AG10803 (cell line): ENCODE measurements around the gene HDGFL2.

Experiments
- DNase-seq: peaks from one replicate; pipeline ENCODE4 v3.0.0; 2010; ENCODE audit warnings: low read depth
- H3K4me3 ChIP-seq: 2 replicates; pipeline ENCODE4 v1.5.1; 2011; ENCODE audit warnings: mild to moderate bottlenecking, low read length, control low read depth
- TF ChIP-seq, protein P1 (sequence below): conservative IDR thresholded peaks from 2 replicates; pipeline ENCODE4 v1.5.1; 2011; ENCODE audit warnings: mild to moderate bottlenecking, low read length, control low read depth, inconsistent platforms

HDGFL2 gene

DNA sequence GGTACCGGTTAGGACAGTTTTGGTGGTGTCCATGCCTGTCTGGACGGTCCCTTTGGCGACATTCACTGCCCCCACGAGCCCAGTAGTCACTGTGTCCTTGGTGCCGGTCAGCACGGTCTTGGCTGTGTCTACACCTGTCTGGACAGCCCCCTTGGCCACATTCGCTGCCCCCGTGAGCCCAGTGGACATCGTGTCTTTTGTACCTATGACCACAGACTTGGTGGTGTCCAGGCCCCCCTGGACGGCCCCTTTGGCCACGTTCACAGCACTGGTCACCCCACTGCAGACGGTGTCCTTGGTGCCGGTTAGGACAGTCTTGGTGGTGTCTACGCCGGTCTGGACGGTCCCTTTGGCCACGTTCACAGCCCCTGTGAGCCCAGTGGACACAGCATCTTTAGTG is 40.0 kb downstream of the HDGFL2 start:
- no peak overlapping the region for H3K4me3 ChIP-seq
- TF ChIP-seq, protein P1, sequence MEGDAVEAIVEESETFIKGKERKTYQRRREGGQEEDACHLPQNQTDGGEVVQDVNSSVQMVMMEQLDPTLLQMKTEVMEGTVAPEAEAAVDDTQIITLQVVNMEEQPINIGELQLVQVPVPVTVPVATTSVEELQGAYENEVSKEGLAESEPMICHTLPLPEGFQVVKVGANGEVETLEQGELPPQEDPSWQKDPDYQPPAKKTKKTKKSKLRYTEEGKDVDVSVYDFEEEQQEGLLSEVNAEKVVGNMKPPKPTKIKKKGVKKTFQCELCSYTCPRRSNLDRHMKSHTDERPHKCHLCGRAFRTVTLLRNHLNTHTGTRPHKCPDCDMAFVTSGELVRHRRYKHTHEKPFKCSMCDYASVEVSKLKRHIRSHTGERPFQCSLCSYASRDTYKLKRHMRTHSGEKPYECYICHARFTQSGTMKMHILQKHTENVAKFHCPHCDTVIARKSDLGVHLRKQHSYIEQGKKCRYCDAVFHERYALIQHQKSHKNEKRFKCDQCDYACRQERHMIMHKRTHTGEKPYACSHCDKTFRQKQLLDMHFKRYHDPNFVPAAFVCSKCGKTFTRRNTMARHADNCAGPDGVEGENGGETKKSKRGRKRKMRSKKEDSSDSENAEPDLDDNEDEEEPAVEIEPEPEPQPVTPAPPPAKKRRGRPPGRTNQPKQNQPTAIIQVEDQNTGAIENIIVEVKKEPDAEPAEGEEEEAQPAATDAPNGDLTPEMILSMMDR: no peak
- DNase-seq: no peak

DNA sequence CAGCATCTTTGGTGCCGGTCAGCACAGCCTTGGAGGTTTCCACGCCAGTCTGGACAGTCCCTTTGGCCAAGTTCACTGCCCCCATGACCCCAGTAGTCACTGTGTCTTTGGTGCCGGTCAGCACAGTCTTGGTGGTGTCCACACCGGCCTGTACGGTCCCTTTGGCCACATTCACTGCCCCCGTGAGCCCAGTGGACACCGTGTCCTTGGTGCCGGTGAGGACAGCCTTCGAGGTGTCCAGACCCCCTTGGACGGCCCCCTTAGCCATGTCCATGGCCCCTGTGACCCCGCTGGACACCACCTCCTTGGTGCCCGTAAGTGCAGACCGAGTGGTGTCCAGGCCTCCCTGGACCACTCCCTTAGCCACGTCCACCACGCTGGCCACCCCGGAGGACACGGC is 41.2 kb downstream of the HDGFL2 start:
- TF ChIP-seq, protein P1: no peak
- no peak for DNase-seq
- H3K4me3 ChIP-seq: no peak overlapping the region

DNA sequence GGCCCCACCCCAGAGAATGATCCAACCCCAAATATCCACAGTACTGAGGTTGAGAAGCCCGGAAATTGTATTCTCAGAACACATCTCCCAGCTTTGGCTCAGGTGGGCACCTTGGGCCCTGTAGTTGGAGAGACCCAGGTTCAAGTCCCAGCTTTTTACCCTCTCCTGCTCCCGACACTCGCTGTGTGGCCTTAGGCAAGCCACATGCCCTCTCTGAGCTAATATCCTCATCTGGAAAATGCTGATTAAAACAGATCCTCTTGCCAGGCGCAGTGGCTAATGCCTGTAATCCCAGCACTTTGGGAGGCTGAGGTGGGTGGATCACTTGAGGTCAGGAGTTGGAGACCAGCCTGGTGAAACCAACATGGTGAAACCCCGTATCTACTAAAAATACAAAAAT is 43.6 kb downstream of the HDGFL2 start:
- DNase-seq: no peak
- TF ChIP-seq, protein P1: no peak
- H3K4me3 ChIP-seq: no peak overlapping the region

DNA sequence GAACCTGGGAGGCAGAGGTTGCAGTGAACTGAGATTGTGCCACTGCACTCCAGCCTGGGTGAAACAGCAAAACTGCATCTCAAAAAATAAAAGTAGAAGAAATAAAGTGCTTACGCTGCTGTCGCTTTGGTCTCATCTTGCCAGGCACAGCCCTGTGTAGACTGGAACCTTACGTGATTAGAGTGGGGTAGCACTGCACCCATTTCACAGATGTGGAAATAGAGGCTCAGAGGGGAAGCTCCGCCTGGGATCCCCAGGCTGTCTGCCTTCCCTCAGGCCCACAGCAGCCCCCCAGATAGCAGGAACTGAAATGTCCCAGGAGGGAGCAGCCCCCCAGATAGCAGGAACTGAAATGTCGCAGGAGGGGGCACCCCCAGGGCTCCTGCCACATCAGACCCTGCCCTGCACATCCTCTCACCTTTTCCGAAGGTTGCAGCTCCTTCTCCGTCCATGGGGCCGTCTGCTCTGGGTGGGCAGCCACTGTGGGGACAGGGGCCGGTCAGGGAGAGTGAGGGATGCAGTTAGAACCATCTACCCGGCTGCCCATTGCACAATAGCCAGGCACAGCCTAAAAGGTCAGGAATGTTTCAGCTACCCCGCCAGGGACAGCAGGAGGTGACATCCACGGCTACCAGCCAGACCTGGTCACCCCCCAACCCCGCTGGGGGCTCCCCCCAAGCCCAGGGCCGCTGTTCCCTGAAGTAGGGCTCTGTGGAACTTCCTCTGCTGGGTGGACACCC is 44.3 kb downstream of the HDGFL2 start:
- DNase-seq: no peak
- TF ChIP-seq, protein P1: no peak
- no peak overlapping the region for H3K4me3 ChIP-seq

DNA sequence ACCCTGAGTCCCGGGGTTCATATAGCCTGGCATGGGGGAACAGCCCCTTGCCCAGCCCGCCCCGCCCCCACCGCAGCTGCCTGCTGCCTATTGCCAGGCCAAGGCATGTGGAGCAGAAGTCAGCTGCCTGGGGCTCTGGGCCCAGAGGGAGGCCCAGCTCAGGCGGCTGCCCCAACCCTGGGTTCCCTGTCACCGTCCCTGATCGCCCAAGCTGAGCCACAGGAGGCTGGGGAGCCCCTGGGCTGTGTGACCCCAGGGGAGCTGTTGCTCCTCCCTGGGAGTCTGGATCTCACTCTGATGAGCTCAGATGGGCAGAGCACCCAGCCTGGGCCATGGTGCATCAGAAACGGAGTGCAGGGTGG is 44.8 kb downstream of the HDGFL2 start:
- H3K4me3 ChIP-seq: no peak overlapping the region
- no peak for DNase-seq
- TF ChIP-seq, protein P1: no peak

DNA sequence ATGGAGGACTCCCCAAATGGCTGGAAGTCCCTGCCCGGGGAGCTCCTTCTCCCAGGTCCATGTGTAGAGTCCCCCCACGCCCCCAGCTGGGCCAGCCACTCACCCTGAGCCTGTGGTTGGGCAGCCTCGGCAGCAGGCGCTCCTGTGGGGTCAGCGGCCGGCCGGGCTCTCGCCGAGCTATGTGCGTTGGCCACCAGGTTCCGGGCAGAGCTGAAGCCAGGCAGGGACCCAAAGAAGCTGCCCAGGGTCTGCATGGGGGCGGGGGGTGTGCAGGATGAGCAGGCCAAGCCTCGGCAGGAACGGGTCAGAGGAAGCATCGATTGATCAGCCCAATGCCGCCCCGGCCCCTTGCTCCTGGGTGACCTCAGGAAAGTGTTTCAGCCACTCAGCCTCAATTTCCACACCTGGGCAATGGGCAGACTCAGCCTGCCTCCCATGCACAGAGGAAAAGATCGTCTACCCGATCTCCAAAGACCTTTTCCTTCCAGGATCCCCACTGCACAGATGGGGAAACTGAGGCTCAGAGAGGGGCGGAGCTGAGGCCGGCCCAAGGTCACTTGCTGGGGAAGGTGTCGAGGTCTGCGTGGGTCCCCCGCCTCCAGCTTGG is 45.5 kb downstream of the HDGFL2 start:
- DNase-seq: no peak
- H3K4me3 ChIP-seq: no peak overlapping the region
- TF ChIP-seq, protein P1: no peak
